GM21367 (cell line): ENCODE results near the gene OR5H14.
"Not testable (repeated sequence)": the region's sequence is repeated elsewhere in the genome, so short reads cannot be mapped to it uniquely, and the experiment has no call there.

Source experiments
- ATAC-seq: cut with Tn5 transposase; IDR thresholded peaks from one replicate; pipeline ENCODE4 v1.9.1; 2021; ENCODE audit not compliant: unreplicated experiment

OR5H14 gene

DNA sequence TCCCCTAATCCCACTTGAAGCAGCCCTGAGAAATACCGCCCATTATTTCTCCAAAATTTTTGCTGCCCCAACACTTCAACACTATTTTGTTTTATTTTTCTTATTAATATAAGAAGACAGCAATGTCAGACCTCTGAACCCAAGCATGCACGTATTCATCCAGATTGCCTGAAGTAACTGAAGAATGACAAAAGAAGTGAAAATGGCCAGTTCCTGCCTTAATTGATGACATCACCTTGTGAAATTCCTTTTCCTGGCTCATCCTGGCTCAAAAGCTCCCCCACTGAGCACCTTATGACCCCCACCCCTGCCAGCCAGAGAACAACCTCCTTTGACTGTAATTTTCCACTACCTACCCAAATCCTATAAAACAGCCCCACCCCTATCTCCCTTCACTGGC lies 49.0 kb downstream of the OR5H14 start:
- not testable (repeated sequence) for ATAC-seq

DNA sequence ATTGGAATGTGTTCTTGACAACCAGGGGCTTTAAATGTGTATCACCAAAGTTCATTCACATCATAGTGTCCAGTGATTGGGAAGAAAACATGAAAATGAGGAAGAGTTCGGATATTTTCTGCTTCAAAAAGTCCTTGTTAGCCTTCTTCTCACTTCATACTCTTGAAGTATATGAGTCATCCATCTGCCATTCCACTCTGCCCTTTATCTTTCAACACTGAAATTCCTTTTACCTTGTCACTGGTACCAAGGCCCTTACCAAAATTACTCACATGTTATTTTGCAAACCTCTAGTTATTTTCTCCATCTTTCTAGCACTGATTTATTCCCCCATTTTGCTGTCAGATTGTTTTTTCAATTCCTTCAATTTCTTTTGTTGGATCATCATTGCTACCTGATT lies 51.7 kb downstream of the OR5H14 start:
- no peak for ATAC-seq
